Lower leg skin (tissue), 3 donors: ENCODE results near the gene MEPCE.

Experiments used
- POLR2A ChIP-seq, 2 donors: fragments of 450-650 bp; IDR thresholded peaks; one replicate each; pipeline ENCODE4 v1.6.1; 2016 to 2017; ENCODE audit warnings: antibody characterized with exemption in 2 of 2, mild to moderate bottlenecking in 1 of 2, moderate library complexity in 1 of 2
- TF ChIP-seq, protein P1 (sequence below), 3 donors: fragments of 450-650 bp; IDR thresholded peaks; one replicate each; pipeline ENCODE4 v1.5.1; 2016; ENCODE audit warnings: antibody characterized with exemption in 3 of 3, mild to moderate bottlenecking in 3 of 3, moderate library complexity in 2 of 3

- TF ChIP-seq, protein P1, sequence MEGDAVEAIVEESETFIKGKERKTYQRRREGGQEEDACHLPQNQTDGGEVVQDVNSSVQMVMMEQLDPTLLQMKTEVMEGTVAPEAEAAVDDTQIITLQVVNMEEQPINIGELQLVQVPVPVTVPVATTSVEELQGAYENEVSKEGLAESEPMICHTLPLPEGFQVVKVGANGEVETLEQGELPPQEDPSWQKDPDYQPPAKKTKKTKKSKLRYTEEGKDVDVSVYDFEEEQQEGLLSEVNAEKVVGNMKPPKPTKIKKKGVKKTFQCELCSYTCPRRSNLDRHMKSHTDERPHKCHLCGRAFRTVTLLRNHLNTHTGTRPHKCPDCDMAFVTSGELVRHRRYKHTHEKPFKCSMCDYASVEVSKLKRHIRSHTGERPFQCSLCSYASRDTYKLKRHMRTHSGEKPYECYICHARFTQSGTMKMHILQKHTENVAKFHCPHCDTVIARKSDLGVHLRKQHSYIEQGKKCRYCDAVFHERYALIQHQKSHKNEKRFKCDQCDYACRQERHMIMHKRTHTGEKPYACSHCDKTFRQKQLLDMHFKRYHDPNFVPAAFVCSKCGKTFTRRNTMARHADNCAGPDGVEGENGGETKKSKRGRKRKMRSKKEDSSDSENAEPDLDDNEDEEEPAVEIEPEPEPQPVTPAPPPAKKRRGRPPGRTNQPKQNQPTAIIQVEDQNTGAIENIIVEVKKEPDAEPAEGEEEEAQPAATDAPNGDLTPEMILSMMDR (IDR thresholded peaks at IDR 0.05): no peak
- no peak for TF ChIP-seq POLR2A (IDR thresholded peaks at IDR 0.05)
Observed at GRCh38 chr7:100435401-100436304, 6.0 kb downstream of the MEPCE start.
